ENCODE measurements around the gene SLC22A24. TPM values are rescaled to one million over a fixed set of nuclear protein-coding genes. Genes with fewer than 3 reads are reported as not detected.

Gene SLC22A24
- total RNA-seq, 2 experiments from 2014 or later = not detected

DNA sequence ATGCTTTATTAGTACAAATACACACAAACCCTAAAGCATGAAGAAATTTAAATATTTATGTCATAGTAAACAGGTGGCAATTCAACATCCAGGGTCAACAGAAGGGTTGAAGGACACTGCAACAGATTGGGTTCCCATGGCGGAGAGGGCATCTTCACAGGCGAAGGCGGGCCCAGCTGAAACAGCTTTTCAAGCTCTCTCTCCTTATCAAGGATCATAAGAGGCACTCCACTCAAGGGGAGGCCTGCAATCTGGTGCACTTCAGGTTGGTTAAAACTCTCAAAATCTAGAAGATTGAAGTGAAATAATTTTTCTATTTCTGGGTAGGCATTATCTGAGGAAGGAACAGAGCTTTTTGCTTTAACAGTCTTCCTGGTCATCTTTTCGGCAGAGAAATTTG, 111.6 kb downstream of the SLC22A24 start:
- Mint-ChIP-seq H3K27ac (no peak overlapping the region), H3K9me3 (no peaks in the 10 kb centered on the region), H3K27me3 (peaks cover 27% of the 10 kb centered on the region), H3K4me3 (no peak overlapping the region), H3K36me3 (ENCODE audit: low read depth) (no peaks in the 10 kb centered on the region), H3K4me1 (no peaks in the 10 kb centered on the region)
- ChIA-PET POLR2A (no interaction called here), CTCF (interaction anchor here (1.6 kb wide), 1 partner anchor 9 kb away, joined by 3 read pairs; no protein-coding TSS in a partner anchor)
- DNase-seq = no peak

Other genes with a start within 250 kb of the SLC22A24 start
- gene CHRM1, start 222.9 kb downstream of the SLC22A24 start, total RNA-seq = not detected
- gene SLC22A6, start 159.3 kb downstream of the SLC22A24 start, total RNA-seq = not detected
- not detected for gene SLC22A8, start 128.4 kb downstream of the SLC22A24 start, total RNA-seq
- not detected for gene SLC22A25, start 99.4 kb upstream of the SLC22A24 start, total RNA-seq
- not detected for gene SLC22A9, start 225.6 kb upstream of the SLC22A24 start, total RNA-seq

Measured in activated CD4-positive, alpha-beta T cell treated with anti-CD3 and anti-CD28 coated beads, Interleukin-2, amount 10 ng/mL, durations not matched to agents 7 days and 5 days (primary cell).